ENCODE data around the gene ZNF384. TPM values are rescaled to one million over a fixed set of nuclear protein-coding genes. Genes with fewer than 3 reads are reported as not detected.

The ZNF384 gene
- total RNA-seq, 5 donors from 2014 or later (not counting 1 experiment from before 2014, with no cell fraction given), result 68.6 to 82.9 (median 79.4) TPM

- H3K27me3 ChIP-seq (replicated peaks in 1 of 2; ENCODE audit: control insufficient read depth in 2 of 2, extremely low read depth in 1 of 2, insufficient read depth in 2 of 2, low read length in 1 of 2), result no peaks in the 10 kb centered on the region
- H3K4me3 ChIP-seq (ENCODE audit: control insufficient read depth in 1 of 2, extremely low read depth in 1 of 2, low read length in 1 of 2), result peak overlapping the region; percentile 45 to 49
- no peaks in the 10 kb centered on the region for H3K9me3 ChIP-seq
- WGBS (ENCODE audit: insufficient coverage), result 3% methylated on average over 5 of the region's 7 CpGs
- Mint-ChIP-seq H3K9me3 (no peaks in the 10 kb centered on the region), H3K4me1 (peaks cover 44 to 49% (median 45%) of the 10 kb centered on the region in 3 donors), H3K27me3 (no peaks in the 10 kb centered on the region), H3K4me3 (peak overlapping the region; percentile 74 to 84 (median 82)), H3K27ac (peak overlapping the region; percentile 84 to 86), H3K36me3 (no peaks in the 10 kb centered on the region)
- DNase-seq (peak in 27 of 35 experiments; percentile 23 to 79 (median 51)), ATAC-seq (replicated peaks in 1 of 4) (peak; percentile 76 to 86 (median 80))
- peaks cover 23 to 48% of the 10 kb centered on the region in 2 experiments for H3K4me1 ChIP-seq (ENCODE audit: control insufficient read depth in 1 of 2, extremely low read depth in 1 of 2, insufficient read depth in 2 of 2, low read length in 2 of 2)
- ChIA-PET CTCF (interaction anchor here (0.5 to 1.2 kb wide), 12 partner anchors 9 to 348 kb away, joined by 3 to 11 read pairs (median 4); partner anchors contain the start of gene ZNF384 (in 1 of the 2)), POLR2A (interaction anchor here (0.6 to 1.6 kb wide), 10 partner anchors 12 to 1013 kb away, joined by 3 to 8 read pairs (median 4); partner anchors contain the start of genes CHD4 (in 1 of the 2) and ZNF384 (in 1 of the 2))
- H3K27ac ChIP-seq (ENCODE audit: low read length), result peak overlapping the region; percentile 27
- peaks cover 0 to 2% of the 10 kb centered on the region in 2 donors for H3K36me3 ChIP-seq (ENCODE audit: control insufficient read depth in 2 of 2, extremely low read depth in 1 of 2, insufficient read depth in 1 of 2, low read length in 1 of 2)
Observed at GRCh38 chr12:6627616-6628015, 61.6 kb downstream of the ZNF384 start.

- no peaks in the 10 kb centered on the region for H3K9me3 ChIP-seq
- H3K36me3 Mint-ChIP-seq, result no peaks in the 10 kb centered on the region
- CTCF ChIA-PET, result interaction anchor here in 1 of 2 donors (1.1 kb wide), 1 partner anchor 63 kb away, joined by 11 read pairs; the partner anchor contains the start of gene ZNF384
- H3K27me3 Mint-ChIP-seq, result no peaks in the 10 kb centered on the region
- peak overlapping the region; percentile 27 for H3K27ac ChIP-seq (ENCODE audit: low read length)
- no peaks in the 10 kb centered on the region for H3K9me3 Mint-ChIP-seq
- peaks cover 17 to 40% of the 10 kb centered on the region in 2 experiments for H3K4me1 ChIP-seq (ENCODE audit: control insufficient read depth in 1 of 2, extremely low read depth in 1 of 2, insufficient read depth in 2 of 2, low read length in 2 of 2)
- ATAC-seq (replicated peaks in 1 of 4), result peak in 1 of 4 experiments; percentile 34
- H3K4me3 ChIP-seq (ENCODE audit: control insufficient read depth in 1 of 2, extremely low read depth in 1 of 2, low read length in 1 of 2), result peak overlapping the region in 1 of 2 donors; percentile 45
- H3K36me3 ChIP-seq (ENCODE audit: control insufficient read depth in 2 of 2, extremely low read depth in 1 of 2, insufficient read depth in 1 of 2, low read length in 1 of 2), result peaks cover 0 to 2% of the 10 kb centered on the region in 2 donors
- peak in 2 of 35 experiments; percentile 14 to 26 for DNase-seq
- H3K4me3 Mint-ChIP-seq, result peak overlapping the region; percentile 74 to 84 (median 82)
- peak overlapping the region; percentile 84 to 86 for H3K27ac Mint-ChIP-seq
- no peaks in the 10 kb centered on the region for H3K27me3 ChIP-seq (replicated peaks in 1 of 2; ENCODE audit: control insufficient read depth in 2 of 2, extremely low read depth in 1 of 2, insufficient read depth in 2 of 2, low read length in 1 of 2)
- POLR2A ChIA-PET, result interaction anchor here in 1 of 2 donors (0.6 to 1.6 kb wide), 2 partner anchors 16 to 63 kb away, joined by 4 read pairs; partner anchors contain the start of gene ZNF384
- H3K4me1 Mint-ChIP-seq, result peaks cover 35 to 41% (median 36%) of the 10 kb centered on the region in 3 donors
- WGBS (ENCODE audit: insufficient coverage), result 93% methylated on average over 6 of the region's 8 CpGs
Observed at GRCh38 chr12:6626654-6627283, 62.4 kb downstream of the ZNF384 start.

GRCh38 chr12:6620885-6621274 is 68.3 kb downstream of the ZNF384 start:
- peaks cover 7 to 14% of the 10 kb centered on the region in 2 donors for H3K36me3 ChIP-seq (ENCODE audit: control insufficient read depth in 2 of 2, extremely low read depth in 1 of 2, insufficient read depth in 1 of 2, low read length in 1 of 2)
- POLR2A ChIA-PET, result interaction anchor here (0.6 to 1.6 kb wide), 3 partner anchors 12 to 136 kb away, joined by 3 to 4 read pairs (median 4); no protein-coding TSS in a partner anchor
- ATAC-seq (replicated peaks in 1 of 4) (no peak), DNase-seq (no peak)
- Mint-ChIP-seq H3K4me1 (peaks cover 17 to 26% (median 25%) of the 10 kb centered on the region in 3 donors), H3K36me3 (peaks cover 7% of the 10 kb centered on the region), H3K27ac (peak overlapping the region; percentile 76 to 84), H3K4me3 (peak overlapping the region; percentile 55 to 66 (median 65)), H3K9me3 (no peaks in the 10 kb centered on the region), H3K27me3 (no peaks in the 10 kb centered on the region)
- H3K9me3 ChIP-seq, result no peaks in the 10 kb centered on the region
- CTCF ChIA-PET, result interaction anchor here (0.5 to 1.8 kb wide), 3 partner anchors 13 to 64 kb away, joined by 3 to 6 read pairs (median 3); no protein-coding TSS in a partner anchor
- no peak overlapping the region for H3K4me3 ChIP-seq (ENCODE audit: control insufficient read depth in 1 of 2, extremely low read depth in 1 of 2, low read length in 1 of 2)
- H3K27ac ChIP-seq (ENCODE audit: low read length), result no peak overlapping the region
- H3K4me1 ChIP-seq (ENCODE audit: control insufficient read depth in 1 of 2, extremely low read depth in 1 of 2, insufficient read depth in 2 of 2, low read length in 2 of 2), result peaks cover 0 to 20% of the 10 kb centered on the region in 2 experiments
- WGBS (ENCODE audit: insufficient coverage), result 95% methylated on average over 29 of the region's 29 CpGs
- no peaks in the 10 kb centered on the region for H3K27me3 ChIP-seq (replicated peaks in 1 of 2; ENCODE audit: control insufficient read depth in 2 of 2, extremely low read depth in 1 of 2, insufficient read depth in 2 of 2, low read length in 1 of 2)

GRCh38 chr12:6620137-6620884 is 68.9 kb downstream of the ZNF384 start:
- H3K9me3 ChIP-seq, result no peaks in the 10 kb centered on the region
- ATAC-seq (replicated peaks in 1 of 4) (peak; percentile 62 to 80 (median 72)), DNase-seq (peak in 19 of 35 experiments; percentile 27 to 81 (median 48))
- H3K27ac Mint-ChIP-seq, result peak overlapping the region; percentile 81 to 84
- peaks cover 17 to 26% (median 25%) of the 10 kb centered on the region in 3 donors for H3K4me1 Mint-ChIP-seq
- peaks cover 0 to 20% of the 10 kb centered on the region in 2 experiments for H3K4me1 ChIP-seq (ENCODE audit: control insufficient read depth in 1 of 2, extremely low read depth in 1 of 2, insufficient read depth in 2 of 2, low read length in 2 of 2)
- H3K27me3 Mint-ChIP-seq, result no peaks in the 10 kb centered on the region
- WGBS (ENCODE audit: insufficient coverage), result 65% methylated on average over 88 of the region's 88 CpGs
- peaks cover 7% of the 10 kb centered on the region for H3K36me3 Mint-ChIP-seq
- ChIA-PET CTCF (interaction anchor here (0.8 to 1.8 kb wide), 4 partner anchors 12 to 69 kb away, joined by 3 to 7 read pairs (median 6); partner anchors contain the start of gene ZNF384 (in 1 of the 2)), POLR2A (interaction anchor here in 1 of 2 donors (0.8 to 1.6 kb wide), 2 partner anchors 12 to 67 kb away, joined by 3 to 4 read pairs; no protein-coding TSS in a partner anchor)
- peaks cover 7 to 14% of the 10 kb centered on the region in 2 donors for H3K36me3 ChIP-seq (ENCODE audit: control insufficient read depth in 2 of 2, extremely low read depth in 1 of 2, insufficient read depth in 1 of 2, low read length in 1 of 2)
- no peak overlapping the region for H3K27ac ChIP-seq (ENCODE audit: low read length)
- H3K4me3 ChIP-seq (ENCODE audit: control insufficient read depth in 1 of 2, extremely low read depth in 1 of 2, low read length in 1 of 2), result no peak overlapping the region
- peak overlapping the region; percentile 55 to 66 (median 65) for H3K4me3 Mint-ChIP-seq
- no peaks in the 10 kb centered on the region for H3K9me3 Mint-ChIP-seq
- H3K27me3 ChIP-seq (replicated peaks in 1 of 2; ENCODE audit: control insufficient read depth in 2 of 2, extremely low read depth in 1 of 2, insufficient read depth in 2 of 2, low read length in 1 of 2), result no peaks in the 10 kb centered on the region

GRCh38 chr12:6618483-6619225 is 70.5 kb downstream of the ZNF384 start:
- H3K9me3 Mint-ChIP-seq, result no peaks in the 10 kb centered on the region
- DNase-seq, result no peak
- peak overlapping the region; percentile 48 to 61 for H3K27ac Mint-ChIP-seq
- WGBS (ENCODE audit: insufficient coverage), result 60% methylated on average over 1 of the region's 5 CpGs
- Histone ChIP-seq H3K27ac (ENCODE audit: low read length) (no peak overlapping the region), H3K4me1 (ENCODE audit: control insufficient read depth in 1 of 2, extremely low read depth in 1 of 2, insufficient read depth in 2 of 2, low read length in 2 of 2) (peaks cover 0 to 27% of the 10 kb centered on the region in 2 experiments), H3K36me3 (ENCODE audit: control insufficient read depth in 2 of 2, extremely low read depth in 1 of 2, insufficient read depth in 1 of 2, low read length in 1 of 2) (peaks cover 7 to 14% of the 10 kb centered on the region in 2 donors), H3K27me3 (replicated peaks in 1 of 2; ENCODE audit: control insufficient read depth in 2 of 2, extremely low read depth in 1 of 2, insufficient read depth in 2 of 2, low read length in 1 of 2) (no peaks in the 10 kb centered on the region), H3K9me3 (no peaks in the 10 kb centered on the region), H3K4me3 (ENCODE audit: control insufficient read depth in 1 of 2, extremely low read depth in 1 of 2, low read length in 1 of 2) (no peak overlapping the region)
- POLR2A ChIA-PET, result interaction anchor here (0.5 to 1.2 kb wide), 2 partner anchors 16 to 17 kb away, joined by 3 read pairs; partner anchors contain the start of gene LPAR5 (in 1 of the 2)
- ATAC-seq (replicated peaks in 1 of 4), result no peak
- CTCF ChIA-PET, result interaction anchor here (0.5 to 1.3 kb wide), 6 partner anchors 9 to 164 kb away, joined by 3 to 10 read pairs (median 5); no protein-coding TSS in a partner anchor
- peaks cover 7% of the 10 kb centered on the region for H3K36me3 Mint-ChIP-seq
- no peaks in the 10 kb centered on the region for H3K27me3 Mint-ChIP-seq
- no peak overlapping the region for H3K4me3 Mint-ChIP-seq
- peaks cover 20 to 40% (median 38%) of the 10 kb centered on the region in 3 donors for H3K4me1 Mint-ChIP-seq

Data from T-cell (primary cell).